ENCODE results near the gene SPATA17.
A peak's percentile ranks its signal among the peaks of the same experiment; 100 is the strongest.

Gene SPATA17

DNA sequence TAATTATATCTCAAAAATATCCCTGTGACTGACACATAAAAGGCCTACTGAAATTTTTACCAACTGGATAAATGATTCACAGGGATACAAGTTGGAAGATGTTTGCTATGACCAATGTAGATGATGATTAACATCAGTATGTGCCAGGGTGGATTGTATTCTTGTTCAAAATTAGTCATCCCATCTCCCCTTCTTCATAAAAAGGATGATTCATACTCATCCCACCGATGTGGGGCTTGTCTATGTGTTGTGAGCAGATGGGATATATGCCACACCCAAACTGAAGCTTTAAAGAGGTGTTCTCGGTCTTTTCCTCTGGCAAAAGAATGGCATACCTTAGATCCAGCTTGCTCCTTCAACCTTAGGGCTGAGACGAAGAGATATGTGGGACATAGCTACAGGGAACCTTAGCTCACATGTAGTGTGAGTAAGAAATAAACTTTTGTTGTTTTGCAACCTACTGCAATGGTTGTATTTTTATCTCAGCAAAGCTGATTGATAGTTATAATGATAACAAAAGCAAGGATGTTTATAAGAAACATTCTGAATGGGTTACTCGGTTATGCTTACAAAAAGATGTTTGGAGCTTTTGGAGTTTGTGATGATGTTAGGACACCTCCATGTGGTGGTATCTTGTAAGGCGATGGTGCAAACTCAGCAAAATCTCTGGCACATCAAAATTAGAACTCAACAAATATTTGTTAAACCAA is 29.4 kb downstream of the SPATA17 start:
- TF ChIP-seq ZNF654 (tag by site-specific recombination; IDR thresholded peaks at IDR 0.05; ENCODE audit: low read depth) = peak; percentile 40
- no peak for TF ChIP-seq ZBTB8A (tag by site-specific recombination; IDR thresholded peaks at IDR 0.05)
- no peak for TF ChIP-seq ZNF133 (tag by site-specific recombination; IDR thresholded peaks at IDR 0.05)
- ChIA-PET POLR2A (interaction anchor here (1.1 kb wide), 1 partner anchor 30 kb away, joined by 3 read pairs; the partner anchor contains the start of genes GPATCH2 and SPATA17), CTCF (interaction anchor here (0.6 to 1.8 kb wide), 11 partner anchors 9 to 1826 kb away, joined by 3 to 5 read pairs (median 3); no protein-coding TSS in a partner anchor)
- Histone ChIP-seq H3K9me3 (ENCODE audit: control insufficient read depth, insufficient read depth, low read depth, low read length) (no peaks in the 10 kb centered on the region), H3K4me1 (ENCODE audit: control insufficient read depth, insufficient read depth, low read length) (no peaks in the 10 kb centered on the region), H3K27ac (ENCODE audit: extremely low read depth, low read depth, low read length) (no peak overlapping the region), H3K36me3 (ENCODE audit: control insufficient read depth in 2 of 2, insufficient read depth in 1 of 2, low read length in 2 of 2) (no peaks in the 10 kb centered on the region), H3K4me3 (ENCODE audit: low read depth, low read length) (no peak overlapping the region)

- H3K4me3 ChIP-seq (ENCODE audit: low read depth, low read length) = no peak overlapping the region
- H3K9me3 ChIP-seq (ENCODE audit: control insufficient read depth, insufficient read depth, low read depth, low read length) = no peaks in the 10 kb centered on the region
- H3K4me1 ChIP-seq (ENCODE audit: control insufficient read depth, insufficient read depth, low read length) = no peaks in the 10 kb centered on the region
- CTCF ChIA-PET = interaction anchor here (0.6 to 1.8 kb wide), 5 partner anchors 235 to 1827 kb away, joined by 3 to 5 read pairs (median 3); no protein-coding TSS in a partner anchor
- TF ChIP-seq, protein P1, sequence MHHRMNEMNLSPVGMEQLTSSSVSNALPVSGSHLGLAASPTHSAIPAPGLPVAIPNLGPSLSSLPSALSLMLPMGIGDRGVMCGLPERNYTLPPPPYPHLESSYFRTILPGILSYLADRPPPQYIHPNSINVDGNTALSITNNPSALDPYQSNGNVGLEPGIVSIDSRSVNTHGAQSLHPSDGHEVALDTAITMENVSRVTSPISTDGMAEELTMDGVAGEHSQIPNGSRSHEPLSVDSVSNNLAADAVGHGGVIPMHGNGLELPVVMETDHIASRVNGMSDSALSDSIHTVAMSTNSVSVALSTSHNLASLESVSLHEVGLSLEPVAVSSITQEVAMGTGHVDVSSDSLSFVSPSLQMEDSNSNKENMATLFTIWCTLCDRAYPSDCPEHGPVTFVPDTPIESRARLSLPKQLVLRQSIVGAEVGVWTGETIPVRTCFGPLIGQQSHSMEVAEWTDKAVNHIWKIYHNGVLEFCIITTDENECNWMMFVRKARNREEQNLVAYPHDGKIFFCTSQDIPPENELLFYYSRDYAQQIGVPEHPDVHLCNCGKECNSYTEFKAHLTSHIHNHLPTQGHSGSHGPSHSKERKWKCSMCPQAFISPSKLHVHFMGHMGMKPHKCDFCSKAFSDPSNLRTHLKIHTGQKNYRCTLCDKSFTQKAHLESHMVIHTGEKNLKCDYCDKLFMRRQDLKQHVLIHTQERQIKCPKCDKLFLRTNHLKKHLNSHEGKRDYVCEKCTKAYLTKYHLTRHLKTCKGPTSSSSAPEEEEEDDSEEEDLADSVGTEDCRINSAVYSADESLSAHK (tag by site-specific recombination; IDR thresholded peaks at IDR 0.05) = no peak
- no peak for TF ChIP-seq ZNF350 (tag by site-specific recombination; IDR thresholded peaks at IDR 0.05)
- TF ChIP-seq, protein P2, sequence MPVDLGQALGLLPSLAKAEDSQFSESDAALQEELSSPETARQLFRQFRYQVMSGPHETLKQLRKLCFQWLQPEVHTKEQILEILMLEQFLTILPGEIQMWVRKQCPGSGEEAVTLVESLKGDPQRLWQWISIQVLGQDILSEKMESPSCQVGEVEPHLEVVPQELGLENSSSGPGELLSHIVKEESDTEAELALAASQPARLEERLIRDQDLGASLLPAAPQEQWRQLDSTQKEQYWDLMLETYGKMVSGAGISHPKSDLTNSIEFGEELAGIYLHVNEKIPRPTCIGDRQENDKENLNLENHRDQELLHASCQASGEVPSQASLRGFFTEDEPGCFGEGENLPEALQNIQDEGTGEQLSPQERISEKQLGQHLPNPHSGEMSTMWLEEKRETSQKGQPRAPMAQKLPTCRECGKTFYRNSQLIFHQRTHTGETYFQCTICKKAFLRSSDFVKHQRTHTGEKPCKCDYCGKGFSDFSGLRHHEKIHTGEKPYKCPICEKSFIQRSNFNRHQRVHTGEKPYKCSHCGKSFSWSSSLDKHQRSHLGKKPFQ (tag by site-specific recombination; IDR thresholded peaks at IDR 0.05) = no peak
- no peak for TF ChIP-seq ZNF132 (tag by site-specific recombination; IDR thresholded peaks at IDR 0.05; ENCODE audit: borderline replicate concordance)
- TF ChIP-seq ZFP3 (tag by site-specific recombination; IDR thresholded peaks at IDR 0.05; ENCODE audit: low read depth) = no peak
- no peak for TF ChIP-seq ZNF354C (tag by site-specific recombination; IDR thresholded peaks at IDR 0.05; ENCODE audit: borderline replicate concordance, low read depth)
- TF ChIP-seq ZNF747 (tag by site-specific recombination; IDR thresholded peaks at IDR 0.05) = no peak
- no peak for TF ChIP-seq ZNF701 (tag by site-specific recombination; IDR thresholded peaks at IDR 0.05)
- no peak for TF ChIP-seq ZNF560 (tag by site-specific recombination; IDR thresholded peaks at IDR 0.05; ENCODE audit: borderline replicate concordance)
- no peak for TF ChIP-seq ZNF391 (tag by site-specific recombination; IDR thresholded peaks at IDR 0.05; ENCODE audit: borderline replicate concordance, low read depth)
- no peak for TF ChIP-seq ZNF707 (tag by site-specific recombination; IDR thresholded peaks at IDR 0.05)
- TF ChIP-seq AEBP2 (tag by site-specific recombination; IDR thresholded peaks at IDR 0.05; ENCODE audit: borderline replicate concordance) = no peak
- no peaks in the 10 kb centered on the region for H3K36me3 ChIP-seq (ENCODE audit: control insufficient read depth in 2 of 2, insufficient read depth in 1 of 2, low read length in 2 of 2)
- POLR2A ChIA-PET = interaction anchor here (1.1 kb wide), 1 partner anchor 31 kb away, joined by 3 read pairs; the partner anchor contains the start of genes GPATCH2 and SPATA17
- H3K27ac ChIP-seq (ENCODE audit: extremely low read depth, low read depth, low read length) = no peak overlapping the region
Observed at GRCh38 chr1:217661407-217661806, 30.3 kb downstream of the SPATA17 start.

Measured in HEK293 (cell line).